ENCODE results near the gene ADAMTSL1. TPM values are rescaled to one million over a fixed set of nuclear protein-coding genes. Genes with fewer than 3 reads are reported as not detected.

The ADAMTSL1 gene
- total RNA-seq, 6 experiments from 2014 or later: 37.3 to 98.1 (median 90.8) TPM

GRCh38 chr9:18822850-18823249, 348.9 kb downstream of the ADAMTSL1 start:
- no peak overlapping the region for H3K4me3 Mint-ChIP-seq
- no peaks in the 10 kb centered on the region; the same call in 1 of the 2 replicates for H3K27me3 Mint-ChIP-seq (ENCODE audit: insufficient read depth)
- H3K9me3 Mint-ChIP-seq: no peaks in the 10 kb centered on the region
- H3K36me3 Mint-ChIP-seq (ENCODE audit: low read depth): peaks cover 20% of the 10 kb centered on the region
- peaks cover 37% of the 10 kb centered on the region for H3K4me1 Mint-ChIP-seq (ENCODE audit: low read depth)
- no peak for TF ChIP-seq CTCF (IDR thresholded peaks at IDR 0.05)
- no peak overlapping the region for H3K27ac Mint-ChIP-seq
- DNase-seq: no peak

- Mint-ChIP-seq H3K9me3 (no peaks in the 10 kb centered on the region), H3K36me3 (ENCODE audit: low read depth) (peaks cover 18% of the 10 kb centered on the region), H3K4me3 (no peak overlapping the region), H3K27me3 (ENCODE audit: insufficient read depth) (no peaks in the 10 kb centered on the region; the same call in 1 of the 2 replicates), H3K27ac (no peak overlapping the region), H3K4me1 (ENCODE audit: low read depth) (peaks cover 37% of the 10 kb centered on the region)
- no peak for DNase-seq
- peak; percentile 55; the same call in 1 of the 2 replicates for TF ChIP-seq CTCF (IDR thresholded peaks at IDR 0.05)
Observed at GRCh38 chr9:18824095-18824666, 350.2 kb downstream of the ADAMTSL1 start.

- Mint-ChIP-seq H3K4me1 (ENCODE audit: low read depth) (peaks cover 37% of the 10 kb centered on the region), H3K4me3 (no peak overlapping the region), H3K27ac (peak overlapping the region; percentile 18; the same call in 1 of the 2 replicates), H3K27me3 (ENCODE audit: insufficient read depth) (peaks cover 3% of the 10 kb centered on the region), H3K9me3 (no peaks in the 10 kb centered on the region), H3K36me3 (ENCODE audit: low read depth) (peaks cover 31% of the 10 kb centered on the region)
- no peak for DNase-seq
- TF ChIP-seq CTCF (IDR thresholded peaks at IDR 0.05): no peak
Observed at GRCh38 chr9:18825656-18826170, 351.8 kb downstream of the ADAMTSL1 start.

- H3K4me3 Mint-ChIP-seq: no peak overlapping the region
- H3K4me1 Mint-ChIP-seq (ENCODE audit: low read depth): peaks cover 37% of the 10 kb centered on the region
- no peaks in the 10 kb centered on the region for H3K9me3 Mint-ChIP-seq
- peaks cover 3% of the 10 kb centered on the region for H3K27me3 Mint-ChIP-seq (ENCODE audit: insufficient read depth)
- DNase-seq: no peak
- no peak for TF ChIP-seq CTCF (IDR thresholded peaks at IDR 0.05)
- H3K27ac Mint-ChIP-seq: no peak overlapping the region; the same call in 1 of the 2 replicates
- H3K36me3 Mint-ChIP-seq (ENCODE audit: low read depth): peaks cover 27% of the 10 kb centered on the region
Observed at GRCh38 chr9:18826248-18826647, 352.3 kb downstream of the ADAMTSL1 start.

- Mint-ChIP-seq H3K27me3 (ENCODE audit: insufficient read depth) (peaks cover 5% of the 10 kb centered on the region), H3K9me3 (no peaks in the 10 kb centered on the region), H3K27ac (no peak overlapping the region), H3K36me3 (ENCODE audit: low read depth) (peaks cover 35% of the 10 kb centered on the region), H3K4me1 (ENCODE audit: low read depth) (peaks cover 19% of the 10 kb centered on the region), H3K4me3 (no peak overlapping the region)
- TF ChIP-seq CTCF (IDR thresholded peaks at IDR 0.05): no peak
- no peak for DNase-seq
Observed at GRCh38 chr9:18829066-18829465, 355.1 kb downstream of the ADAMTSL1 start.
